Measurements from ENCODE around the gene SPATA20.

GRCh38 chr17:50531428-50532025 lies 15.4 kb upstream of the SPATA20 start:
- TF ChIP-seq REST (IDR thresholded peaks at IDR 0.05) (no peak), MAX (IDR thresholded peaks at IDR 0.05) (no peak), CTCF (IDR thresholded peaks at IDR 0.05; ENCODE audit: low read depth, low read length, missing input control) (no peak), FOXA1 (IDR thresholded peaks at IDR 0.05) (no peak)
